SK-N-SH (cell line): ENCODE measurements around the gene MCC.

Experiments
- EZH2phosphoT487 ChIP-seq: fragments of 200-600 bp; sonication (generic); IDR thresholded peaks from 2 replicates; pipeline ENCODE4 v1.6.1; 2017; ENCODE audit warnings: low read depth, mixed run types, mild to moderate bottlenecking, antibody characterized with exemption, moderate library complexity, borderline replicate concordance
- TEAD4 ChIP-seq: IDR thresholded peaks from 2 replicates; pipeline ENCODE4 v1.4.0; 2012; ENCODE audit warnings: mild to moderate bottlenecking, borderline replicate concordance; ENCODE audit not compliant: insufficient read depth
- TF ChIP-seq, protein P1 (sequence below): fragments of 200-600 bp; sonication (generic); IDR thresholded peaks from 2 replicates; pipeline ENCODE4 v1.6.1; 2017; ENCODE audit warnings: antibody characterized with exemption, mild to moderate bottlenecking, moderate library complexity
- TF ChIP-seq, protein P2 (sequence below): IDR thresholded peaks from 2 replicates; pipeline ENCODE4 v1.4.0; 2012; ENCODE audit warnings: low read depth, borderline replicate concordance
- TF ChIP-seq, protein P3 (sequence below): IDR thresholded peaks from 2 replicates; pipeline ENCODE4 v1.6.1; 2012; ENCODE audit warnings: mild to moderate bottlenecking, low read depth, low read length, moderate library complexity
- TF ChIP-seq, protein P4 (sequence below): IDR thresholded peaks from 2 replicates; pipeline ENCODE4; 2012

DNA sequence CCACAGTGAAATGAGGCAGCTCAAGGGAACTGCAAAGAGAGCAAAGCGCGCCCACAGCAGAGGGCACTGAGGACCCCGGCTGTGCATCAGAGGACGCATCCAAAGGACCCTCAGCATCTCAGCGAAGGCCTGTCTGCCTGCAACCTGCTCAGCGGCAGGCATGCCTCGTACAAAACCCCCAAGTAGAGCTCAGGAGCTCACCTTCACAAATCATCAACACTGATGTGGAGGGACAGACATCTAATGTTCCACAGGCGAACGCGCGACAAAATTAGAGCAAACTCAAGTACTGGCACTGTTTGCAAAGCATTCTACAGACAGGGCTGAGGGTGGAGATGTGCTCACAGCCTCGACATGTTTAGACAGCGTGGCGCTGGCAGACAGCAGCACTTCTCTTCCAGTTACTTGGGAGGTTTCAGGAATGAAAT, 430.7 kb downstream of the MCC start:
- TF ChIP-seq, protein P1, sequence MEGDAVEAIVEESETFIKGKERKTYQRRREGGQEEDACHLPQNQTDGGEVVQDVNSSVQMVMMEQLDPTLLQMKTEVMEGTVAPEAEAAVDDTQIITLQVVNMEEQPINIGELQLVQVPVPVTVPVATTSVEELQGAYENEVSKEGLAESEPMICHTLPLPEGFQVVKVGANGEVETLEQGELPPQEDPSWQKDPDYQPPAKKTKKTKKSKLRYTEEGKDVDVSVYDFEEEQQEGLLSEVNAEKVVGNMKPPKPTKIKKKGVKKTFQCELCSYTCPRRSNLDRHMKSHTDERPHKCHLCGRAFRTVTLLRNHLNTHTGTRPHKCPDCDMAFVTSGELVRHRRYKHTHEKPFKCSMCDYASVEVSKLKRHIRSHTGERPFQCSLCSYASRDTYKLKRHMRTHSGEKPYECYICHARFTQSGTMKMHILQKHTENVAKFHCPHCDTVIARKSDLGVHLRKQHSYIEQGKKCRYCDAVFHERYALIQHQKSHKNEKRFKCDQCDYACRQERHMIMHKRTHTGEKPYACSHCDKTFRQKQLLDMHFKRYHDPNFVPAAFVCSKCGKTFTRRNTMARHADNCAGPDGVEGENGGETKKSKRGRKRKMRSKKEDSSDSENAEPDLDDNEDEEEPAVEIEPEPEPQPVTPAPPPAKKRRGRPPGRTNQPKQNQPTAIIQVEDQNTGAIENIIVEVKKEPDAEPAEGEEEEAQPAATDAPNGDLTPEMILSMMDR, result no peak
- TF ChIP-seq, protein P2, sequence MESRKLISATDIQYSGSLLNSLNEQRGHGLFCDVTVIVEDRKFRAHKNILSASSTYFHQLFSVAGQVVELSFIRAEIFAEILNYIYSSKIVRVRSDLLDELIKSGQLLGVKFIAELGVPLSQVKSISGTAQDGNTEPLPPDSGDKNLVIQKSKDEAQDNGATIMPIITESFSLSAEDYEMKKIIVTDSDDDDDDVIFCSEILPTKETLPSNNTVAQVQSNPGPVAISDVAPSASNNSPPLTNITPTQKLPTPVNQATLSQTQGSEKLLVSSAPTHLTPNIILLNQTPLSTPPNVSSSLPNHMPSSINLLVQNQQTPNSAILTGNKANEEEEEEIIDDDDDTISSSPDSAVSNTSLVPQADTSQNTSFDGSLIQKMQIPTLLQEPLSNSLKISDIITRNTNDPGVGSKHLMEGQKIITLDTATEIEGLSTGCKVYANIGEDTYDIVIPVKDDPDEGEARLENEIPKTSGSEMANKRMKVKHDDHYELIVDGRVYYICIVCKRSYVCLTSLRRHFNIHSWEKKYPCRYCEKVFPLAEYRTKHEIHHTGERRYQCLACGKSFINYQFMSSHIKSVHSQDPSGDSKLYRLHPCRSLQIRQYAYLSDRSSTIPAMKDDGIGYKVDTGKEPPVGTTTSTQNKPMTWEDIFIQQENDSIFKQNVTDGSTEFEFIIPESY, result no peak
- TF ChIP-seq, protein P3, sequence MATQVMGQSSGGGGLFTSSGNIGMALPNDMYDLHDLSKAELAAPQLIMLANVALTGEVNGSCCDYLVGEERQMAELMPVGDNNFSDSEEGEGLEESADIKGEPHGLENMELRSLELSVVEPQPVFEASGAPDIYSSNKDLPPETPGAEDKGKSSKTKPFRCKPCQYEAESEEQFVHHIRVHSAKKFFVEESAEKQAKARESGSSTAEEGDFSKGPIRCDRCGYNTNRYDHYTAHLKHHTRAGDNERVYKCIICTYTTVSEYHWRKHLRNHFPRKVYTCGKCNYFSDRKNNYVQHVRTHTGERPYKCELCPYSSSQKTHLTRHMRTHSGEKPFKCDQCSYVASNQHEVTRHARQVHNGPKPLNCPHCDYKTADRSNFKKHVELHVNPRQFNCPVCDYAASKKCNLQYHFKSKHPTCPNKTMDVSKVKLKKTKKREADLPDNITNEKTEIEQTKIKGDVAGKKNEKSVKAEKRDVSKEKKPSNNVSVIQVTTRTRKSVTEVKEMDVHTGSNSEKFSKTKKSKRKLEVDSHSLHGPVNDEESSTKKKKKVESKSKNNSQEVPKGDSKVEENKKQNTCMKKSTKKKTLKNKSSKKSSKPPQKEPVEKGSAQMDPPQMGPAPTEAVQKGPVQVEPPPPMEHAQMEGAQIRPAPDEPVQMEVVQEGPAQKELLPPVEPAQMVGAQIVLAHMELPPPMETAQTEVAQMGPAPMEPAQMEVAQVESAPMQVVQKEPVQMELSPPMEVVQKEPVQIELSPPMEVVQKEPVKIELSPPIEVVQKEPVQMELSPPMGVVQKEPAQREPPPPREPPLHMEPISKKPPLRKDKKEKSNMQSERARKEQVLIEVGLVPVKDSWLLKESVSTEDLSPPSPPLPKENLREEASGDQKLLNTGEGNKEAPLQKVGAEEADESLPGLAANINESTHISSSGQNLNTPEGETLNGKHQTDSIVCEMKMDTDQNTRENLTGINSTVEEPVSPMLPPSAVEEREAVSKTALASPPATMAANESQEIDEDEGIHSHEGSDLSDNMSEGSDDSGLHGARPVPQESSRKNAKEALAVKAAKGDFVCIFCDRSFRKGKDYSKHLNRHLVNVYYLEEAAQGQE, result no peak
- TF ChIP-seq TEAD4, result no peak
- TF ChIP-seq EZH2phosphoT487, result no peak
- TF ChIP-seq, protein P4, sequence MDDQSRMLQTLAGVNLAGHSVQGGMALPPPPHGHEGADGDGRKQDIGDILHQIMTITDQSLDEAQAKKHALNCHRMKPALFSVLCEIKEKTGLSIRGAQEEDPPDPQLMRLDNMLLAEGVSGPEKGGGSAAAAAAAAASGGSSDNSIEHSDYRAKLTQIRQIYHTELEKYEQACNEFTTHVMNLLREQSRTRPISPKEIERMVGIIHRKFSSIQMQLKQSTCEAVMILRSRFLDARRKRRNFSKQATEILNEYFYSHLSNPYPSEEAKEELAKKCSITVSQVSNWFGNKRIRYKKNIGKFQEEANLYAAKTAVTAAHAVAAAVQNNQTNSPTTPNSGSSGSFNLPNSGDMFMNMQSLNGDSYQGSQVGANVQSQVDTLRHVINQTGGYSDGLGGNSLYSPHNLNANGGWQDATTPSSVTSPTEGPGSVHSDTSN, result no peak
